Kidney epithelial cell (primary cell): ENCODE measurements around the gene CASKIN2. TPM values are rescaled to one million over a fixed set of nuclear protein-coding genes. Genes with fewer than 3 reads are reported as not detected.

Experiments
- DNase-seq: peaks from one replicate; pipeline ENCODE4 v3.0.0-alpha.2; 2010; ENCODE audit warnings: low read depth
- H3K27me3 ChIP-seq: 2 replicates; pipeline ENCODE4 v1.6.0; 2011; ENCODE audit warnings: low read length; ENCODE audit not compliant: control insufficient read depth, insufficient read depth
- H3K36me3 ChIP-seq: 2 replicates; pipeline ENCODE4 v1.5.1; 2011; ENCODE audit warnings: low read length; ENCODE audit not compliant: control insufficient read depth, insufficient read depth
- H3K4me3 ChIP-seq: 2 replicates; pipeline ENCODE4 v1.5.1; 2011; ENCODE audit warnings: low read depth, mild to moderate bottlenecking, control low read depth, low read length
- CTCF ChIP-seq: IDR thresholded peaks from 2 replicates; pipeline ENCODE4 v1.5.1; 2011; ENCODE audit warnings: mild to moderate bottlenecking, moderate library complexity, low read length, control low read depth, inconsistent platforms; ENCODE audit not compliant: insufficient read depth, poor library complexity, severe bottlenecking
- total RNA-seq: library from RNA; depleted of rRNA; stranded (reverse); fragments of >200 nt; gene quantifications from 2 replicates; pipeline ENCODE4 v1.2.3, GENCODE V29; 2015

CASKIN2 gene
- total RNA-seq, 1 donor from 2014 or later: 14.7 TPM

DNA sequence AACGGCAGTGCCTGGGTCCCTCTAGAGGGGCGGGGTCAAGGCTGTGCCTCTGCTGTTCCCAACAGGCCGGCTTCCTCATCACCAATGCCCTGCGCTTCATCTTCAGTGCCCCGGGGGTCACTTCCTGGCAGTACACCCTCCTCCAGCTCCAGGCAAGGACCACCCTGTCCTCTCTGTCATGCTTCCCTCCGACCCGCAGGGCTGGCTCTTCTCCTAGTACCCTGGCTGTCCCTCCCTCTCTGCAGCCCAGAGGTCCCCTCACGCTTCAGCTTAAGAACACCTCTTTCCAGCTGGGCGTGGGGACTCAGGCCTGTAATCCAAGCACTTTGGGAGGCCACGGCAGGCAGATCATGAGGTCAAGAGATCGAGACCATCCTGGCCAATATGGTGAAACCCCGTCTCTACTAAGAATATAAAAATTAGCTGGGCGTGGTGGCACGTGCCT lies 25.8 kb downstream of the CASKIN2 start:
- DNase-seq: no peak
- no peak for TF ChIP-seq CTCF
- Histone ChIP-seq H3K27me3 (no peaks in the 10 kb centered on the region), H3K36me3 (no peaks in the 10 kb centered on the region), H3K4me3 (no peak overlapping the region)

DNA sequence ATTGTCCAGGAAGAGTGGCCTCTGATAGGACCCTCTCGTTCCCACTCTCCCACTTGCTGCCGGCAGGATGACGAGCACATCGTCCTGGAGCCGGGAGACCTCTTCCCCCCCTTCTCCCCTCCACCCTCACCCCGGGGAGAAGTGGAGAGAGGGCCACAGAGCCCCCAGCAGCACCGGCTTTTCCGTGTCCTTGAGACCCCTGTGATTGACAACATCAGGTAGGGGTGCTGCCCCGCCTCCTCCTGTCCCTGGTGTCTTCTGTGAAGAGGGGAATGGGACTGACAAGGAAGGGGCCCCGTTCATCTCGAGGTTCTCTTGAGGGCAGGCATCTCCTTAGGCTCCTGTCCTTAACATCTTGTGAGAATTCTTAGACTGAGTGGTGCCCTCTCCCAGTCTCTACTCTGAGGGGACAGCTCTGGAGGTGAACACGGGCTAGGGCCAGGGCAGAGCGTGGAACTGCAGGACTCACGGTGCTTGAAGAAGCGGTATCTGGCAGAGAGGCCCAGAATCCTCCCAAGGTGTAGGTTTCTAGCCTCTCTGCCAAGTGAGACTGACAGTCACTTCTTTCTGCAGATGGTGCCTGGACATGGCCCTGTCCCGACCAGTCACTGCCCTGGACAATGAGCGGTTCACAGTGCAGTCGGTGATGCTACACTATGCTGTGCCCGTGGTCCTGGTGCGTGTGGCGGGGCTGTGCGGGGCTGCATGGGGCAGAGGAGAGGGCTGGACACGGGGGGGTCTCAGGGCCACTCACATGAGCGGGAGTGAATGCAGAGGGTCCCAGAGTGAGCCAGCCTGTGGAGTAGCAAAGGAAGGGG lies 26.4 kb downstream of the CASKIN2 start:
- no peak for DNase-seq
- H3K36me3 ChIP-seq: no peaks in the 10 kb centered on the region
- H3K4me3 ChIP-seq: no peak overlapping the region
- no peaks in the 10 kb centered on the region for H3K27me3 ChIP-seq
- TF ChIP-seq CTCF: no peak

- H3K27me3 ChIP-seq: no peaks in the 10 kb centered on the region
- DNase-seq: no peak
- H3K4me3 ChIP-seq: no peak overlapping the region
- no peaks in the 10 kb centered on the region for H3K36me3 ChIP-seq
- no peak for TF ChIP-seq CTCF
These were observed 27.8 kb downstream of the CASKIN2 start for GRCh38 chr17:75487351-75488070.

- no peaks in the 10 kb centered on the region for H3K27me3 ChIP-seq
- H3K4me3 ChIP-seq: no peak overlapping the region
- no peak for DNase-seq
- no peaks in the 10 kb centered on the region for H3K36me3 ChIP-seq
- no peak for TF ChIP-seq CTCF
These were observed 28.4 kb downstream of the CASKIN2 start for GRCh38 chr17:75486951-75487350.

DNA sequence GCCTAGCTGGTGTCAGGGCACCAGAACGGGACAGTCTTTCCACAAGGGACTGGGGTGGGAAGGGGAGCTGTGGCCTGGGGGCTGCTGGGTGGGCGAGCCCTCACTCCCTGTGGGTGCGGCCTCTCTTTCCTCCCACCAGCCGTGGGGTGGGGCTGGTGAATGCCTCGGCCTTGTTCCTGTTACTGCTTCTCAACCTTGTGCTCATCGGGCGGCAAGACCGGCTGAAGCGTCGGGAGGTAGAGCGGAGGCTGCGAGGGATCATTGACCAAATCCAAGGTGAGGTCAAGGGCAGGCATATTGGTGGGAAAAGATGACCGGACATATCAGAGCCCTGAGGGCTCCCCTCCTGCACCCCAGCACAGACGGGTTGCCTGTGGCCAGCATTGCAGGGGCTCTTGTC lies 29.2 kb downstream of the CASKIN2 start:
- DNase-seq: no peak
- Histone ChIP-seq H3K27me3 (no peaks in the 10 kb centered on the region), H3K4me3 (no peak overlapping the region), H3K36me3 (no peaks in the 10 kb centered on the region)
- TF ChIP-seq CTCF: no peak
